ENCODE data around the gene NFU1.
A peak's percentile ranks its signal among the peaks of the same experiment; 100 is the strongest.
"Not testable (repeated sequence)": the region's sequence is repeated elsewhere in the genome, so short reads cannot be mapped to it uniquely, and the experiment has no call there.

NFU1 gene

DNA sequence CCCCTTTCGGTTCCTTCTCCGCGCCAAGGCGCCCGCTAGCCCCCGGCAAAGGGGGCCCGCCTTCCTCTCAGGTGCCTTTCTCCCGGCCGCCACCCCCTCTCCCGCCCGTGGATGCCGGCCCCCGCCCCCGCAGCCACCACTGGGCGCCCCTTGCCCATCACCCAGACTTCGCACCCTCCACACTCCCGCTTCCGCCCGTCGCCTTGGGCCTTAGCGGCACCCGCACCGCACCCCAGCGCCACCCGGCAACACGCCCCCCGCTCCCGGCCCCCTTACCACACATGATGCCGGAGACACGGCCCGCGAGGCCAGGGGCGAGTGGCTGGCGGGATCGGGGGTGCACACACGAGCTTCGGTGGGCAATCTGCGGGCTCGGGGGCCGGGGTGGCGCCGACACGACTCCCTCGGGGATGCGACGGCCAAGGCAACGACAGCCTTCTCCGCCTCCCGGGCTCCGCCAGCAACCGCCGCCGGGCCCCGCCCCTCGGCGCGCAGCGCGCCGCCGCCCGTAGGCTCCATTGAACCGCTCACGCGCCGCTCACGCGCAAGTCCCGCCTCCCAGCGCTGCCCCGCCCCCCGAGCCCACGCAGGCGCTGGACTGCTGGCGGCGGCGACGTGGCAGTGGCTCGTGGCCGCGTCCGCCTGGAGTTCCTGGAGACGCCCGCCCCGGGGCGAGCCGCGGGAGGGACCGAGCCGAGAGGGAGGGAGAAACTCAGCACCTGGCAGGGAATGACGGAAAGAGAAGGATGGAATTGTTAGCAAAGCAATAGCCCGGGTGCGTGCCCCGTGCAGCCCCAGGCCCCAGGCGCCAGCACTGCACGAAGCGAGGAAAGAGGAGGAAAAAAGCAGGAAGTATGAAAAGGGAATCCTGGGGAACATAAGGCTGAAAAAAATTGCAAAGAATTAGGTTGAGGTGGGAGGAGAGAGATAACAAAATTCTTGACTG is 50.2 kb downstream of the NFU1 start, which contains the start of gene GFPT1:
TSS of gene GFPT1 (minus strand) at position 439 of the 946 bp plus-strand sequence. CDS start at position 283, 156 bp downstream.
- peak; percentile 97 for DNase-seq

DNA sequence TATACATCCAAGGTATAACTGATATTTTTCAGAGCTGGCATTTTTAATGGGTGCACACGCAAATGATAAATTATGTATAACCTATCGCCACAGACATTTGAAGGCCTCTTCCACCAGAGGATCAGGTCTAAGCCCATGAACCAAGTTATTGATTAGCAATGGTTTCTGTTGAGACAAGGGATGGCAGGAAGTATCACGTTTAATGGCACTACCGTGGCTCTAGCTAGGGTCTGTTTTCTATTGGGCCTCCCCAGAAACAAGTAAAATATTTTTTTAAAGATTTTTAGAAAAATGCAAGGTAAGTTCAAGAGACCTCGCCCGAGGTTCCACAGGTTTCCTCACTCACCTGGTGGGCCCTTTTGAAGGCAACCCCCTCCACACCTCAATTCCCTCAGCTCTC is 50.9 kb downstream of the NFU1 start:
- peak; percentile 50 for DNase-seq

DNA sequence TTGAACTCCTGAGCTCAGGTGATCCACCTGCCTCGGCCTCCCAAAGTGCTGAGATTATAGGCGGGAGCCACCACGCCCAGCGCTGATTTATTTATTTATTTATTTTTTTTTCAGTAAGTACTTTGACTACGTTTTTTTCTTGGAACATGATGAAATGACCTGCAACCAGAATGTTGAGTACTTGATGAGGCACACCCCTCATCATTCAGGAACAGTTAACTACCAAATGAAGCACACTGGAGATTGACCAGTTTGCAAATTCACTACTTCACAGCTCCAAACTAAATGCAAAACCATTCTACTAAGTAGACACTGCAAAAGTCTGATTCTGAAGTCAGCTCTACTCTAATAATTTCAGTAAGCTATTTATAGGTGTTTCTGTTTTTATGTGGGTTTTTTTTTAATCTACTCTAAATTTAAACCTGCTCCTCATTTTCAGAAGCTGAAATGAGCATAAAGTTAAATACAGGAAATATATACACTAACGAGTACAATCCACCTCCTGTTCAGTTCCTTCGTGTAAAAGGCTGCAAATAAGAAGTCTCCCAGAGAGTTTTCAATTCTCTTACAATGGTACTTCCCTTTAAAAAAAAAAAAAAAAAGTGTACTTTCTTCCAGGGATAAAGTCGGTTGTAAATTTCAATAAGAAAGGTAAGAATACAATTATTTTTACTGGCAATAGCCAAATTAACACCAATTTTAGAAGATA is 51.6 kb downstream of the NFU1 start:
- DNase-seq = peak; percentile 13

DNA sequence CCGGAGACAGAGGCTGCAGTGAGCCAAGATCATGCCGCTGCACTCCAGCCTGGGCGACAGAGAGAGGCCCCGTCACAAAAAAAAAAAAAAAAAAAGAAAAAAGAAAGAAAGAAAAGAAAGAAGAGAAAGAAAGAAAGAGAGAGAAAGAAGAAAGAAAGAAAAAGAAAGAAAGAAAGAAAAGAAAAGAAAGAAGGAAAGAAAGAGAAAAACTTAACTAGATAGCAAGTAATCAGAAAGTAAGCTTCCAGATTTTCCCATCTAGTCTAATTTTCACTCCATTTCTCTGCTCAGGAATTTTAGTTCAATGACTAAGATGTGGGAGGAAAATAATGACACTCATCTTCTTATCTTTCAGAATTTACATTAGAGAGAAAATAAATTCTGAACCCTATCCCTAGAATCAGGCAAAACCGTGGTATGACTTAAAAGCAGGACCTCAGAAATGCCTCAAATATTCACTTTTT is 52.6 kb downstream of the NFU1 start:
- DNase-seq = no peak

DNA sequence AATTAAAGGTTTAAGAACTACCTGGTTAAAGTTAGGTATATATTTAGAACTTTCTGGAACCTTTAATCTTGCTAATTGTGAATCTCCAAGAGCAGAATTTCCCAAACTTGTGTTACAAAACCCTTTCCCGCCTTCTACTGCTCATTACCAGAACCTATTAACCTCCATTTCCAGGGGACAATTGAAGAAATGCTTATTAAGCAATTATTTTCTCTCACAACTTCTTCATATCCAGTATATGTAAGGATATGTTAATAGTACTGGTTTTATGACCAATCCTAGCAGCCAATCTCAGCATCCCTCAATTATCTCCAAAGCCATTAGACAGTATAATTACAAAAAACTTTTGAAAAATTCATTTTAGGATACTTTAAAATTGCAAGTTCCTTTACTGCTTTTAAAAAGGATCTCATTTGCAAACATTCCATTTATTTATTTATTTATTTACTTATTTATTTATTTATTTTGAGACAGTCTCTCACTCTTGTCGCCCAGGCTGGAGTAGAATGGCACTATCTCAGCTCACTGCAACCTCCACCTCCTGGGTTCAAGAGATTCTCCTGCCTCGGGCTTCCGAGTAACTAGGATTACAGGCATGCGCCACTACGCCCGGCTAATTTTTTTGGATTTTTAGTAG is 53.9 kb downstream of the NFU1 start:
- DNase-seq = no peak

DNA sequence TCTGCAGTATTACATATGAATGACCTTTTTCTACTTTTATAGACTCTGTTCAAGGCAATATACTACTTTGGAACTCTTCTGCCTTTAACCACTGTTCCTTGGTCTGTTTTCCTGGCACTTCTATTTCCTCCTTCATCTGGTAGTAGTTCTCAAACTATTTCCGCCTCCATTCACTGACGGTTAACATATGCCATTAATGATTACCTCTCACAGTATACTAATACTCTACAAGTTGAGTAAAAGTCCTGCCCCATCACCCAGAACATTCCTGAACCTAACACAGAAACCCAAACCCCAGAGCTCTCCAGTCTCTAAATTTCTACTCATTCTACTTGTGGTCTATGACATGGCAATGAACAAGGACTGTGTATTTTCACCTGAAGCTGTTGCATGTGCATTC is 54.7 kb downstream of the NFU1 start:
- DNase-seq = no peak

DNA sequence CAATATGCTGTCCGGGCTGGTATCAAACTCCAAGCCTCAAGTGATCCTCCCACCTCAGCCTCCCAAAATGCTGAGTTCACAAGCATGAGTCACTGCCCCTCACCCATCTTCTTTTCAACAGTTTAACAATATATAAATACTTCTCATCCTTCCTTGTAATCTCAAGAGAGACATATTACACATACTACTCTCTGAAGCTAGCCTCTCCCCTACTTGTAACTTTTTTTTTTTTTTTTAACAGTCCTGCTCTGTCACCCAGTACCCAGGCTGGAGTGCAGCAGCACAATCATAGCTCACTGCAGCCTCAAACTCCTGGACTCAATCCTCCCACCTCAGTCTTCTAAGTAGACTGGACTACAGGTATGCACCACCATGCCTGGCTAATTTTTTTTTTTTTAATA is 55.9 kb downstream of the NFU1 start:
- DNase-seq = no peak

DNA sequence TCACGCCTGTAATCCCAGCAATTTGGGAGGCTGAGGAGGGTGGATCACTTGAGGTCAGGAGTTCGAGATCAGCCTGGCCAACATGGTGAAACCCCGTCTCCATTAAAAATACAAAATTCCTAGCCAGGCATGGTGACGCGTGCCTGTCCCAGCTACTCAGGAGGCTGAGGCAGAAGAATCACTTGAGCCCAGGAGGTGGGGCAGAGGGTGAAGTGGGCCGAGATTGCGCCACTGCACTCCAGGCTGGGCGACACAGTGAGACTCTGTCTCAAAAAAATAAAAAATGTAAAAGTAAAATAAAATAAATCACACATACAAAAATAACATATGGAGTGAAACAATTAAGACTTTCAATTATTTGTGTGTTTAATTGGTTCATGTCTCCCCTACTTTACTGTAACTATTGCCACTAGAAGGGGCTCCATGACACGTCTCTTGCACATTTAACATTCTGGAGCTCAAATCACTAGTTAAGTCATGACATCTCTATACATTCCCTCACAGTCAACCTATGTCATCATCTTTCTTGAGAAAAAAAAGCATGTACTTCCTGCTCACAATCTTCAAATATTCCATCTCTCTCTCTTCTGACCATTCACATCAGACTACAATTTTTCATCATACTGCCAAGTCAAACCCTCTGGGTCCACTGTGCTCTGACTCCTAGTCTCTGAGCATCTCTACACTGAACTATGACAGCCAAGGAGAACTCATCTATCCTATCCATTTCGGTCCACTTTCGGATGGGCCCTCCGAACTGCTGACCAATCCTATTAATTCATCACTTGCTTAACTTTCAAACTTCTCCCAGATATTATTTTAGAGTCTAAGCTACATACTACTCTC is 56.9 kb downstream of the NFU1 start:
- DNase-seq = no peak

DNA sequence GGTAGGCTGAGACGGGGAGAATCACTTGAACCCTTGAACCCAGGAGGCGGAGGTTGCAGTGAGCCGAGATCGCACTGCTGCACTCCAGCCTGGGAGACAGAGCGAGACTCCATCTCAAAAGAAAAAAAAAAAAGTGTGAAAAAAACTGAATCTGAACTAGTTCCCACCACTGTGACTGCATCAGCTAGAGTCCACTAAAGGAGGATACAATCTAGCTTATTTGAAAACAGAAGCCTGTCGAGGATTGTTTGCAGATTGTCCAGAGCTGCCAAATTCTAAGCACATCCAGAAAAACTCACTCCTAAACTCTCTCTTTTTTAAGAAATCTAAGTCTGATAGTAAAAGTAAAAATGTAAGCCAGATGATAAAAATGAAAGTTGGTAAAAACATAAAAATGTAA is 60.8 kb downstream of the NFU1 start:
- no peak for DNase-seq

DNA sequence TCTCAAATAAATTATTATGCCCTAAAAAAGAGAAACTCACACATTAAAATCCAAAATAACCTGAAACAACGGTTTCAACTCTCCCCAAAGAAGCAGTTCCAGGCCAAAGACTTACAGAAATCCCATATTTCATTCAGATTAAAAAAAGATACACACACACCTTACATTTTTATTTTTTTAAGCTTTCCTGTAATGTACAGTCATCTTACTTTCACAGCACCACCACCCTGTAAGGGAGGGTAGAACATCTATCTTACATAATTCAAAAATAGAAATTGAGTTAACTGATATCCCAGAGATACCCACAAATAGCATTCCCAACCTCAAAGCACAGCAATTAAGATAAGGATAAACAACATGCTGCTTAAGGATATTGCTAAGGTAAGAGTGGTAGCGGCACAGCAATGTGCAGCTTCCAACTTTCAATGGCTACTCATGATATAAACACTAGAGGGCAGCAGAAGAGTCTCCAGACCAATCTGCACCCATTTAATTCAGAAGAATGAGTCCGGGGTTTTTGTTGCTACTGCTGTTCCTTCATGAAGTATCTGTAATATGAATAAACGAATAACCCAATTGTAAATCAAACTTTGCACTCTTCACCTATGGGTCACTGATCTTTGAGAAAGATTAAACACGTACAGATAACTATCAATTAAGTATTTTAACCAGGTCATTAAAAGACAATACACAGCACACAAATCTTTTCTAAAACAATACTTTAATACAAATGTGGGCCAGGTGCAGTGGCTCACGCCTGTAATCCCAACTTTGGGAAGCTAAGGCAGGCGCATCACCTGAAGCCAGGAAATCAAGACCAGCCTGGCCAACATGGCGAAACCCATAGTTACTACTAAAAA is 61.5 kb downstream of the NFU1 start:
- DNase-seq = peak; percentile 19

DNA sequence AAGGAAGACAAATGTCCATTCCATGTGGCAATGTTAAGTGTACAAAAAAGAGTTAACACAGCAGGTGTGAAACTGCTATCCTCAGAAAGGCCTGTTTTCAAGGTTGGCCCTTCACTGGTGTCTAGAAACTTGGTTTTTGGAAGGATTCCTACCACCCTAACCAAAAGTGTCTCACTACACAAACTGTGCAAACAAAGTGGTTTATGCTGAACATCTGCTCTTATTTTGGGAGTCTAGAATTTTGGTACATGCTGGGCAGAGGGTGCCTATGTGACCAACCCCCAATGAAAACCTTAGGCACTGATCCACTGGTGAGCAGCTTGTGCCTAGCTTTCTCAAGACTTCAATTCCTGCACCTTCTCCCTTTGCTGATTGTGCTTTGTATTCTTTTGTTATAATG is 64.5 kb downstream of the NFU1 start:
- DNase-seq = no peak

DNA sequence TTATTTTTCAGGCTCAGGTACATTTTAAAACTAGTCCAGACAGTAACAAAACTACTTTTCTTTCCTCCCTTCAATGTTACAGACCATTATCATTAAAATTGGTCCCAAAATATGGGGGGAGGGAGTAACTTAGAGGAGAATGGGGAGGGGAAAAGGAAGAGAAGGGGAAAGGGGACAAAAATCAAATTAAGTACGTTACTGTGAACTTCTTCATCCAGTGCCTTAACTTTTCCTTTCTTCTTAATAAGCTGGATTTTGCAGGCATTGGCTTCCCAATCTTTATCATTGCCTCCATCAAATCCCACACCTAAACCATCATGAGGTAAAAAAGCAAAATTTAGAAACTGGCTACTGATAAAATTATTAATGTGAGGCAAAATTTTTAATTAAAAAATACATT is 67.4 kb downstream of the NFU1 start:
- DNase-seq = no peak

DNA sequence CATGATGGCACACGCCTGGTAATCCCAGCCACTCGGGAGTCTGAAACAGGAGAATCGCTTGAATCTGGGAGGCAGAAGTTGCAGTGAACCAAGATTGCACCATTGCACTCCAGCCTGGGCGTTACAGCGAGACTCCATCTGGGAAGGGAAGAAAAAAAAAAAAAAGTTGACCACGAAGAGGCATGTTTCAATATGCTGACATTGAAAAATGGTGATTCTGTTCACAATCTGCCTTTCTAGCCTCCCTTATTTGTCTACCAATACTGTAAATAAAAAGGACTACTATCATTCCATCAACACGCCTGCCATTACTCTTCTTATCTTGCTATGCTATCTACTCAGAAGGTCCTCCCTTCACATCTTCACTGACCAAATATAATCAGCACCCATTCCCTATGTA is 68.6 kb downstream of the NFU1 start:
- DNase-seq = no peak

DNA sequence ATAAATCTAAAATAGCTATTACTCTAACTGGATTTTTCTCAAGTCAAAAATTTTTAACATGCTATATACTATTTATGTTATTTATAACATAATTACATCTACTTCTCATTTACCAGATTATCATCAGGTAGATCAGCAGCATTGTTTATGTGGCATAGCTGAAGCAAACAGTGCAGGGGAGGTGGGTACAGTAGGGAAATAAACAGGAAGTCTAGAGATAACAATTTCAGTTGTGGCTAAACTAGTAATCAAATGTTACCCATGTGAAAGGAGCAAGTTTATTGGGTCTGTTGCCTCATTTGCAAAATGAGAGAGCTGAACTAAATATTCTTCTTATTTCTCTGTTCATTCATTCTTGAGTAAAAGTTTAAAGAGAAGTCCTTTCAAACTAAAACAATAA is 77.9 kb downstream of the NFU1 start:
- DNase-seq = no peak

DNA sequence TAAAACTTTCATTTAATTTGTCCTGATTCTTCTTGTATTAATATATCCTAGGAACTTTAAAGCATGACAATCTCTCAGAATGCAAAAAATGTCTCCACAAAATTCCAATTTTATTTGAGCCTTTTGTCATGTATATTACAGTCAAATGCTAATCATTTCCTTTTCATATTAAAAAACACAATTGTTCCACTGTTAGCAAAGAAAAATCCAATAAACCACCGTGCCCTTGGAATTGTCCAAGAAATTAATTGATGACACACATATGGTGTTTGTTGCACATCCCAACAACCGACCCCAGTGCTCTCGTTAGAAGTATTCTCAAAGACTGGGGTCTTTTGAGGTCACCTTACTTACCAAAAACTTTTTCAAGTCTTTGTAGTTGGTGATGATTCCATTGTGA is 78.3 kb downstream of the NFU1 start:
- no peak for DNase-seq

DNA sequence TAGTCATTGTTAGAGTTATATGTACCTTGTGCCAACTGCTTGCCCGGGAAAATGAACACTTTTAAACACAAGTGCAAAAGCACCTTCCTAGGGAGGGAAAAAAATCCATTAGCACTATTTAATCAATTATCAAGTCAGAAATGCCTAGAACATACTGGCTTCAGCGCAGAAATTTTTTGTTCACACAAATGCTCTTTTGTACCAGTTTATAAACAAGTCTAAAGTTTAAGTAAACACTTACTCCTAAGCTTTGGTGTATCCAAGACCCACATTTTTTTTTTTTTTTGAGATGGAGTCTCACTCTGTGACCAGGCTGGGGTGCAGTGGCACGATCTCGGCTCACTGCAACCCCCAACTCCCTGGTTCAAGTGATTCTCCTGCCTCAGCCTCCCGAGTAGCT is 80.8 kb downstream of the NFU1 start:
- no peak for DNase-seq

DNA sequence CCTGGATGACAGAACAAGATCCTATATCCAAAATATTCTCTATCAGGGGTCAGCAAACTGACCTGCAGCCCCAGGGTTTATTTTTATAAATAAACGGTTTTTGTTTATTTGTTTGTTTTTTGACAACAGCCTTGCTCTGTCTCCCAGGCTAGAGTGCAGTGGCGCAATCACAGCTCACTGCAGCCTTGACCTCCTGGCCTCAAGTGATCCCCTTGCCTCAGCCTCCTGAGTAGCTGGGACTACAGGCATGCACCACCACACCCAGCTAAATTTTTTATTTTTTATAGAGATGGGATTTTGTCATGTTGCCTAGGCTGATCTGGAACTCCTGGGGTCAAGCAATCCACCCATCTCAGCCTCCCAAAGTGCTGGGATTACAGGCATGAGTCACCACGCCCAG is 82.3 kb downstream of the NFU1 start:
- not testable (repeated sequence) for DNase-seq

DNA sequence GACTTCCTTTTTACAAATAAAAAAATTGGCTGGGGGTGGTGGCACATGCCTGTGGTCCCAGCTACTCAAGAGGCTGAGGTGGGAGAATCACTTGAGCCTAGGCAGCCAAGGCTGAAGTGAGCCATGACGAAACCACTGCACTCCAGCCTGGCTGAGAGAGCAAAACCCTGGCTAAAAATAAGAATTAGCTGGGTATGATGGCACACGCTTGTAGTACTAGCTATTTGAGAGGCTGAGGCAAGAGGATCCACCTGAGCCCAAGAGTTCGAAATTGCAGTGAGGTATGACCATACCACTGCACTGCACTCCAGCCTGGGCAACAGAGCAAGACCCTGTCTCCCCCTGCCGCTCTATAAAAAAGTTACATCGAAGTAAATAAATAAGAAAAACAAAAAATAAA is 83.9 kb downstream of the NFU1 start:
- DNase-seq = no peak

DNA sequence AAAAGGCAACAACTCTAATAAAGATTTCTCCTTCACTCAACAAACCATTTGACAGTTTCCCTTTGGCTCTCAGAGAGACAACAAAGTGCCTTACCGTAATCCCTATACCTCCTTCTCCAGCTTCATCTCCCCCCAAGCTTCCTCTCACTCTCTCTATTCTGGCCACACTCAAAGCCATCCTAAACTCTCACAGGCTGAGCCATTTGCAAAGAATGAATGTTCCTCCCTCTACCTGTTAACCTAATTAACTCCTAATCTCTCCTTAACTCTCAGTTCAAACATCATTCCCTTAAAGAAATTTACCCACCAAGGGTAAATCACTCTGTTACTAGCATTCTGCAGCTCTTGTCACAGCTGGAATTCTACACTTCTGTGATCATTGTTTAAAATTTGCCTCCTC is 88.5 kb downstream of the NFU1 start:
- no peak for DNase-seq

Measured in eye (tissue), 1 donor.